Stimulated activated CD4-positive, alpha-beta T cell treated with anti-CD3 and anti-CD28 coated beads, Interleukin-4, amount 100 ng/mL, for 48 hours (primary cell): ENCODE data around the gene OR6S1.
A peak's percentile ranks its signal among the peaks of the same experiment; 100 is the strongest.
"Not testable (repeated sequence)": the region's sequence is repeated elsewhere in the genome, so short reads cannot be mapped to it uniquely, and the experiment has no call there.

ENCODE experiments used
- DNase-seq, 2 donors: peaks; one replicate each; pipeline ENCODE4 v3.0.0-alpha.2; 2020; ENCODE audit warnings: low read depth in 2 of 2

OR6S1 gene

DNA sequence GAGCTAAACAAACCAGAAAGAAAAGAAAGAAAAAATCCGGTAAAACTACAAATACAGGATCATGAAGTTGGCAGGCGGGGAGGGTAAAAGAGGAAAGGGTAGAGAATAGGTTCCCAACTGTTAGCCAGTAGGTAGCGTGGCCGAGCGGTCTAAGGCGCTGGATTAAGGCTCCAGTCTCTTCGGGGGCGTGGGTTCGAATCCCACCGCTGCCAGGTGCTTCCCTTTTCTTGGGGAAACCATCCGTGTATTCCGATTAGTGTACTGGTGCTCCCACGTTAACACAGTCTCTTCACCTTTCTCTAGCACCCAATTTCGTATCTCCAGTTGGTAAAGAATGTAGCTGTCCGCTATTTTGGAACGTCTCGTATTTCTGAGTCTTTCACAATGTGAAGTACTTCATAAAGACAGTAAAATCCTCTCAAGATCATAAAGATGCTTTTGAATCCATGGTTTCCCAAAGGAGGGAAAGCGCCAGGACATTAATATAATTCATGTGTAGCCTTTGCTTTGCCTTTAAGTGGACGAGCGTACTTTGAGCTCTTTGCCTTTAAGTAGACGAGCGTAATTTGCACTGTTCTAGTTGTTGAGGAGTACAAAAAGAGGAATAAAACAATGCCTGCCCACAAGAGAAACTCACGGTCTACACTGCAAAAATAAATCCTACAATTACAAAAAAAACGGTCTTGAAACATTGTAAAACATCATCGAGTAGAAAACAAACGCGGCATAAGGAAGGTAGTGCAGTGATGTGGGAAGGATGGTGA lies 31.3 kb downstream of the OR6S1 start:
- peak; percentile 71 to 87 for DNase-seq

DNA sequence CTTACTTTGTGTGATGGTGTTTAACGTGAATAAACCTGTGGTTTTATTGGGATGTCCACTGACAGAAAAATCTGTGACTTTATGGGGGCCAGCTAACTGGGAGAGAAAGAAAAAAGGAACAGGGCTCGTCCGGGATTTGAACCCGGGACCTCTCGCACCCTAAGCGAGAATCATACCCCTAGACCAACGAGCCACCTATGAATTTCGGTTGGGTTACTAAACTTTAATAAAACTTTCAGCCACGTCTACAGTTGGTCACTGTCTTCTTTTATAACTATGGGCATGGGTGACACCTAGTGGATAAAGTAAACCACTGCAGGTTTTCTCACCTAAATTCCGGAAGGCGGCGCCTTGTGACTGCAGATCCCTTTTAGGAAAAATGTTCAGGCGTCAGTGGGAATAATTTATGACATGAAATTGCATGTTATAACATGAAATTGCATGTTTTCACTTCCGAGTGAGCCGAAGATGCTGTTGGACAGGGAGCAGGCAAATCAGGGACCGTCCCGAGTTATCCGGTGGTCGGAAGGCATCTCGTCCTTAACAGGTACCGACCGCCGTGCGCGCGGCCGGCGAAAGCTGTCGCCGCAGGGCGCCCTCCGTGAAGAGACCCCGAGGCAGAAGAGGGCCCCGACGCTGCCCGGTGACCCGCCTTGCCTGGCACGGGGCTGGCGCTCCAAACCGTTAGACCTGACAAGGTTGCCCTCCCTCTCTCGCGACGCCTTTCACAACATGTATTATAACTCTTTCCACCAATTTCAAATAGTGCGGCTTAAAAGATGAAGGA lies 32.1 kb downstream of the OR6S1 start:
- peak; percentile 29 to 41 for DNase-seq

DNA sequence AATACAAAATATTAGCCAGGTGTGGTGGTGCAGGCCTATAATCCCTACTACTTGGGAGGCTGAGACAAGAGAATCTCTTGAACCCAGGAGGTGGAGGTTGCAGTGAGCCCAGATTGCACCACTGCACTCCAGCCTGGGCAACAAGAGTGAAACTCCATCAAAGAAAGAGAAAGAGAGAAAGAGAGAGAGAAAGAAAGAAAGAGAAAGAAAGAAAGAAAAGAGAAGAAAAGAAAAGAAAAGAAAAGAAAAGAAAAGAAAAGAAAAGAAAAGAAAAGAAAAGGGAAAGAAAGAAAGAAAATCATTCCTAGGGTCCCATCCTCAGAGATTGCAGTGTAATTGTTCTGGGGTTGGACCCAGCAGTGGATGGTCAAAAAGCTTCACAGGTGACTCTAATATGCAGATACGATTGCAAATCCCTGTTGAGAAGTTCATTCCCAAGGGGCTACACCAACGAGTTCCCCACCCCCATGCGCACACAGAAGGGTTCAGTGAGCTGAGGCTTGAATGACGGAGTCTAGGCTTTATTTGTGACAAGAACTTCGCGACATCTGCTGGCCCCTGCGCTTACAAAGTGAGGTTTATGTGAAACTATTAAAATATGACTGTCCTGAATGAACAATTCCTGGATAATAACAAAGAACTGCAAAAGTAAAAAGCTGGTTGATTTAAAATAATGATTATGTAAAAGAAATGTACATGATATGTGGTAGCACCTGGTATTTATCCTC lies 32.9 kb downstream of the OR6S1 start:
- no peak for DNase-seq

DNA sequence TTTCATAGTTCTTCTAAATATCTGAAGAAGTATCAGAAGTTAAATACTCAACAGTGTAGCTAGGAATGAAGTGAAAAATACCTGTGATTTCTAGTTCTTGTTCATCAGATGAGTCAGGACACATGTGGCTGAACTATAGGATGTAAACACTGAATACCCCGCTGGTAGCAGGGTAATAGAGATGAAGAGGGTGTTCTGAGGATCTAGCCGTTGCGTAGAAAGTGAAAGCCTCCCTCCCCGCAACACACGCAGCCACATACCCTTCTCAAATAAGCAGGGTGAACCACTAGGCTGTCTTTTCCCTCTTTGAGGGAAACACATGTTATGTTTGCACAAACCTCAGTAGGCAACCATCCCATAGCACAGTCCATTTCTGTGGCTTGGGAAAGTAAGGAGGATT lies 33.9 kb downstream of the OR6S1 start:
- DNase-seq = no peak

DNA sequence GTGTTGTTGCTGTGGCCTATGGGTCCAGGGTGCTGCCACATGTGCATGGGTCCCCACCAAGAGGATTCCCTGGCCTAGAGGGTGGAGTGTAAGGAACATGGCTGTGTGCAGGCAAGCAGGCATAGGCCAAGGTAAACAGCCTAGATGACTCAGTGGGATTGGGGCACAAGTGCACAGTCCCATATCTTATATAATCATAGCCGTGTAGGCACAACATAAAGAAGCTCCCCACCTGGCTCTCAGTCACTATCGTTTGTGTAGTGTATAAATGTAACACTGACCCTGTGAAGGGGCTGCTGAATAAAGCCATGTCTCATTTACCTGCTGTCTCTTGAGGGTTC lies 34.6 kb downstream of the OR6S1 start:
- no peak for DNase-seq

DNA sequence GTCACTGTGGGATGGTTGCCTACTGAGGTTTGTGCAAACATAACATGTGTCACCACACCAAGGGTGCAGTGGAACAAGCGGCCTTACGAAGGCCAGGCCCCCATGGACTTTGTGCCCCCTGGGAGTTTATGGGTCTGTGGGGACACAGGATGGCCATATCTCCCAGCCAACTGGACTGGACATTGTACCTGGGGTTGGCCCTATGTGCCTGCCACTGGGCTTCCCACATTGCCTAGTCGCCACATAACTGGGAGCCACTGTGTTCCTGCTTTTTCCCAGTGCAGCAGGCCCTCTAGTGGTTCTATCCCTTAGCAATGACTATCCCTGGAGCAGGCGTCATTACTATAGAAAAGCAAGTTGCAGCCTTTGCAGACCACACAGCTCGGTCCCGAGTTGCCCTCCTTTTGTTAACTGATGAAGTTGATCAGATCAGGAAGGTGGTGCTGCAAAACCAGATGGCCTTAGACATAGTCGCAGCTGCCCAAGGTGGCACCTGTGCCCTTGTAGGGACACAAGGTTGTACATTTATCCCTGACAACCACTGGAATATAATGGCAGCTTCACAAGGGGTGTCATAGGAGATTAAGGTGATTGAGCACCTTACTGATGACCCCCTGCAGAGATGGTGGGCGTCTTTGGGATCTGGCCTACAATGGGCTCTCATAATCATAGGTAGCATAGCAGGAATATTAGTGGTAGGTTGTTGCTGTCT lies 35.1 kb downstream of the OR6S1 start:
- no peak for DNase-seq

DNA sequence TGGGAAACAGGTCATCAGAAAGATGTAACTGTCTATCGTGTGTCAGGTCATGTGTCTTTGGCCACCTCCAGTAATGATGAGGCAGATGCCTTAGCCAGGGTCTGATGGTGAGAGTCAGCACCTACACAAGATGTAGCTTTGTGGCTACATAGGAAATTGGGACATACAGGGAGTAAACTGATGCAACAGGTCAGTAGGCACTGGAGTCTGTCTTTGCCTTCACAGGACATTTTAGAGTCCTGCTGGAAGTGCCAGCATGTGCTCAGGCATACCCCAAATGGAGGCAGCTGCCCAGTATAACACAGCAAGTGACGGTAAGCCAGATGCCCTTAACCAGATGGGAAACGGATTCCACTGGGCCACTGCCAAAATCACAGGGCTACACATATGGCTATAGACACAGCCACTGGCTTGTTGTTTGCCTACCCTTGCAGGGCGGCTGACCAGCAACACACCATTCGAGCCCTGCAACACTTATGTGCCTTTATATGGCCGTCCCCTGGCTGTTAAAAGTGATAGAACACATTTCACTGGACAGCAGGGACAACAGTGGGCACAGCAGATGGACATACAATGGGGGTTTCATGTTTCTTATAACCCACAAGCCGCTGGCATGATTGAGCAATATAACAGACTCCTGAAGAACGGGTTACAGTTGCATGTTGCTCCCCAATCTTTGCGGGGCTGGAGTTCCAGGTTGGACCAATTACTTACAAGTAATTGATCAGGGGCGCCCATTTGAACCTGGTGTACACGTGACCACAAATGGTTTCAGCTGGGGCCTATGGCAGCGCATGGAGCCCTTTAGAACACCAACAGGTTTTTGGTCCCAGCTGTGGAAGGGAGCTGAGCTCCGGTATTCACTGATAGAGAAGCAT lies 37.4 kb downstream of the OR6S1 start:
- no peak for DNase-seq

DNA sequence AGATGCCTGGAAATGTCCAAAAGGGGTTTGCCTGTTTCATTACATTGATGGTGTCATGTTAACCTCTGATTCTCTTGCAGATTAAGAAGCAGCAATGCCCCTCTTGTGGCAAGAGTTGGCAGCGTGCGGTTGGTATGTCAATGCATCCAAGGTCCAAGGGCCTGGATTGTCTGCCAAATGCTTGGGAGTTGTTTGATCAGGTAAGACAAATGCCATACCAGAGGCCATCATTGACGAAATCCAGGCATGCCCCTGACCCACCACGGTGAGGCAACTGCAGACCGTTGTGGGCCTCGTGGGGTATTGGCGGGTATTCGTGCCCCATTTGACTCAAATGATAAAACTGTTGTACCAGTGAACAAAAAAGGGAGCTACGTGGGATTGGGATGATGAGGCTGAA lies 38.9 kb downstream of the OR6S1 start:
- DNase-seq = no peak

DNA sequence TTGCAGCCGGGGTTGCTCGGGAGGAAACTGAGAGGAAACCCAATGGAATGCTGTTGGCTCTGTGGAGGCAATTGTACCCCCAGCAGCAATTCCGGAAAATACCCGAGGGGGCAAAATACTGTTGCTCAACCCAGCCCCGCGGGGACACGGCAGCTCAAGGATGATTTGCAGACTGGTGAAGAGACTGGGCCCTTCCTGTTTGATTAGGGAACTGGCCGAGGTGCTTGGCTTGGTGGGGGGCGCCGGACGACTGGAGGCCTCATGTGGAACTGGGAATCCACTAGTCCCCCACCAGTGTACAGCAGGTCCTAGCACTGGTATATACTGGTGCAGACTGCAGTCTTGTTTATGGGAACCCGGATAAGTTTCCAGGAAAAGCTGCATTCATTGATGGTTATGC lies 40.0 kb downstream of the OR6S1 start:
- DNase-seq = no peak

DNA sequence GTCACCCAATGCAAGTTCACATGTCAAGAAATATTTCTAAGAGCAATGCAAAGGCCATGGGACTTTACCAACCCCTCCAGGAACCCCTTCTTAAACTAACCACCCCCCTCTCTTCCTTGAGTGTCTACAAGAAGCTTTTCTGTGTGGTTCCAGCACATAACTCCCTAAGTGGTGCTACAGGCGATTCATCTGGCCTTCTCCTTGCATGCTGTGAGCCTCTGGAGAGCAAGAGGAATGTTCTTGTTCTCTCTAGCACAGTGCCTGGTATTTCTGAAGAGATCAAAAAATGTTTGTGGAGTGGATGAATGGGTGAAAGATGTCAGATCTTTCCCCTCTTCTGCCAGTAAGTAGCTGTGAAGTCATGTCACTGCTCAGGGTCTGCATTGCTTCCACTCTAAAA lies 44.4 kb downstream of the OR6S1 start:
- no peak for DNase-seq

DNA sequence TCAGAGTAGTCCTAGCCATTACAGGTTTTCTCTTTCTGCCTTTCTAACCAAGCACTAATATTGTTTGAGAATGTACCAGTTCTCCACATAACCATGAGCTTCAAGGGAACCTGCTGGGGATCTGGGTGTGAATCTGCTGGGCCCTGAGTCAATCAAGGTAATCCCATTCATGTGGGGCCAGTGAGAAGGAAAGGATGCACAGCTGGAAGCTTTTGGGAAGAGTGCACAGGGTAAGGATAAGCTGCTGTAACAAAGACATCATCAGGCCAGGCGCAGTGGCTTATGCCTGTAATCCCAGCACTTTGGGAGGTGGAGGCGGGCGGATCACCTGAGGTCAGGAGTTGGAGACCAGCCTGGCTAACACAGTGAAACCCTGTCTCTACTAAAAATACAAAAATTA lies 45.8 kb downstream of the OR6S1 start:
- DNase-seq = not testable (repeated sequence)

DNA sequence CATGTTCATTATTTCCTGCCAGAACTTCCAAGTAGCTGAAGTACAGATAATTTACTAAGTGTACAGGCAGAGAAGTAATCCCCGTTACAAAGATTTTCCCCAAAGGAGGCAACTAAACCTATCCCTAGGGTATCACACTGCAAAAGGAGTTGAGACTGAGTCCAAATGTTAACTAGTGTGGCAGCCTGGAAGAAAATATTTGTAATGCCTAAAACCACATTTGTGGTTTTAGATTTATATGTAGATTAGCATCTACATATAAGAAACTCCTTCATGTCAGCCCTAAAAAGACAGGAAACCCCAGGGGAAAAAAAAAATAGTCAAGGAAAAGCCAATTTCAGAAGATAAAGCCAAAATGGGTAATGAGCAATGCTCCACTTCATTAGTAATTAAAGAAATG lies 48.9 kb downstream of the OR6S1 start:
- DNase-seq = no peak

DNA sequence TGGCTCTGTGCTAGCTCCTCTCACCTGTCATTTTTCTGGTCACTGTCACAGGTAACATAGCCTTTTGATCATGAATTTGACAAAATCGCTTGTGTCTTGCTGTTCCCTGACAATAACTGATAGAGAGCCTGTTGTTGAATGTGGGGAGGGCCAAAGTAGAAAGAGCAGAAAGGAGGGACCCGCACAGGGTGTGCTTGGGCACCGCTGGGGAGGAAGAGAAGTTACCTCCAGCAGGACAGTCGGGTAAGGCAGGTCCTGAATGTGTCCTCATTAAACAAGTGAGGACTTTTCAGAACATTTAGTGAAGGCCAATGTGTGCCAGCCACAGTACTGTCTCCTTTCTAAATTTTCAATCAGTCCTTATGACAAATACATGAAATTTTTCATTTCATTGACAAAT lies 50.3 kb downstream of the OR6S1 start, which contains the start of gene RNASE12:
Gene RNASE12 (minus strand): TSS at position 142 of the 400 bp plus-strand sequence. CDS start 653 bp downstream, outside the sequence.
- DNase-seq = no peak
